ENCODE data around the gene ARL6IP1. TPM values are rescaled to one million over a fixed set of nuclear protein-coding genes. Genes with fewer than 3 reads are reported as not detected.

The ARL6IP1 gene
- total RNA-seq, 1 experiment from 2014 or later, result 343 TPM

DNA sequence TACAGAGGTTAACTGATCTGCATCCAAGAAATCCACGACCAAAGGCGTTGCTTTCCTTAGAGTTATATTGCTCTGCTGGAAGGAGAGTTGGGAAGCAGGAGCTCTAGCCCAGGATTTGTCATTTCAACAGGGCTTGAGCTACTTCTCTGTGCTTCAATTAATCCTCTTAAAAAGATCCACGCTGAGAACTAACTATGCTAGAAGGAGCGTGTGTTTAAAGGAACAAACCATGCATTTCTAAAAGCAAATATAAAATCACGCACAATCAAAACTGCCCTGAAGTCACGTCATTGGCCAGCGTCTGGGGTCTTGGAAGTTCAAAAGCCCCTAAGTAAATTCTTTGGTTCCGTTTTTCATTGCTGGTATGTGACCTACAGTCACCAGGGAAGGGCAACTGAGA lies 1.1 kb downstream of the ARL6IP1 start:
- no peaks in the 10 kb centered on the region for H3K9me3 ChIP-seq (ENCODE audit: control insufficient read depth, insufficient read depth, low read depth, low read length)
- peaks cover 47% of the 10 kb centered on the region for H3K4me1 ChIP-seq (ENCODE audit: control insufficient read depth, insufficient read depth, low read length)
- ATAC-seq, result no peak
- TSS peak; percentile 57 for BruUV-seq (replicated peaks)
- no peak for DNase-seq (ENCODE audit: low read depth, low spot score)
- POLR2A ChIA-PET, result interaction anchor here (2.0 kb wide), 1 partner anchor 15 kb away, joined by 4 read pairs; no protein-coding TSS in a partner anchor
- H3K36me3 ChIP-seq (ENCODE audit: control insufficient read depth, insufficient read depth, low read length), result peaks cover 31% of the 10 kb centered on the region
- intact Hi-C loops (cut with micrococcal nuclease; ENCODE audit: unreplicated experiment), result loop anchor here (2.0 kb wide), 1 partner anchor 169 kb away; no protein-coding TSS in a partner anchor
- in situ Hi-C loops (cut with HindIII; ENCODE audit: low pct_unique_long_range_greater_than_20kb, low sequenced_read_pairs), result no loop called here
- CTCF ChIA-PET, result no interaction called here
- H3K4me3 ChIP-seq (ENCODE audit: low read depth in 2 of 2, low read length in 2 of 2), result peak overlapping the region; percentile 90 to 94
- H3K27me3 ChIP-seq (ENCODE audit: control insufficient read depth, insufficient read depth, low read length), result no peaks in the 10 kb centered on the region
- TF ChIP-seq POLR2AphosphoS5 (IDR thresholded peaks at IDR 0.05; ENCODE audit: low read depth, low read length) (no peak), SIN3A (IDR thresholded peaks at IDR 0.05; ENCODE audit: borderline replicate concordance, insufficient read depth, low read depth, low read length) (no peak), TCF7L2 (IDR thresholded peaks at IDR 0.05; ENCODE audit: low read depth, low read length) (no peak)
- TF ChIP-seq, protein P1, sequence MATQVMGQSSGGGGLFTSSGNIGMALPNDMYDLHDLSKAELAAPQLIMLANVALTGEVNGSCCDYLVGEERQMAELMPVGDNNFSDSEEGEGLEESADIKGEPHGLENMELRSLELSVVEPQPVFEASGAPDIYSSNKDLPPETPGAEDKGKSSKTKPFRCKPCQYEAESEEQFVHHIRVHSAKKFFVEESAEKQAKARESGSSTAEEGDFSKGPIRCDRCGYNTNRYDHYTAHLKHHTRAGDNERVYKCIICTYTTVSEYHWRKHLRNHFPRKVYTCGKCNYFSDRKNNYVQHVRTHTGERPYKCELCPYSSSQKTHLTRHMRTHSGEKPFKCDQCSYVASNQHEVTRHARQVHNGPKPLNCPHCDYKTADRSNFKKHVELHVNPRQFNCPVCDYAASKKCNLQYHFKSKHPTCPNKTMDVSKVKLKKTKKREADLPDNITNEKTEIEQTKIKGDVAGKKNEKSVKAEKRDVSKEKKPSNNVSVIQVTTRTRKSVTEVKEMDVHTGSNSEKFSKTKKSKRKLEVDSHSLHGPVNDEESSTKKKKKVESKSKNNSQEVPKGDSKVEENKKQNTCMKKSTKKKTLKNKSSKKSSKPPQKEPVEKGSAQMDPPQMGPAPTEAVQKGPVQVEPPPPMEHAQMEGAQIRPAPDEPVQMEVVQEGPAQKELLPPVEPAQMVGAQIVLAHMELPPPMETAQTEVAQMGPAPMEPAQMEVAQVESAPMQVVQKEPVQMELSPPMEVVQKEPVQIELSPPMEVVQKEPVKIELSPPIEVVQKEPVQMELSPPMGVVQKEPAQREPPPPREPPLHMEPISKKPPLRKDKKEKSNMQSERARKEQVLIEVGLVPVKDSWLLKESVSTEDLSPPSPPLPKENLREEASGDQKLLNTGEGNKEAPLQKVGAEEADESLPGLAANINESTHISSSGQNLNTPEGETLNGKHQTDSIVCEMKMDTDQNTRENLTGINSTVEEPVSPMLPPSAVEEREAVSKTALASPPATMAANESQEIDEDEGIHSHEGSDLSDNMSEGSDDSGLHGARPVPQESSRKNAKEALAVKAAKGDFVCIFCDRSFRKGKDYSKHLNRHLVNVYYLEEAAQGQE (IDR thresholded peaks at IDR 0.05; ENCODE audit: insufficient read depth in 1 of 2, low read depth in 2 of 2, low read length in 1 of 2), result no peak
- TF ChIP-seq, protein P2, sequence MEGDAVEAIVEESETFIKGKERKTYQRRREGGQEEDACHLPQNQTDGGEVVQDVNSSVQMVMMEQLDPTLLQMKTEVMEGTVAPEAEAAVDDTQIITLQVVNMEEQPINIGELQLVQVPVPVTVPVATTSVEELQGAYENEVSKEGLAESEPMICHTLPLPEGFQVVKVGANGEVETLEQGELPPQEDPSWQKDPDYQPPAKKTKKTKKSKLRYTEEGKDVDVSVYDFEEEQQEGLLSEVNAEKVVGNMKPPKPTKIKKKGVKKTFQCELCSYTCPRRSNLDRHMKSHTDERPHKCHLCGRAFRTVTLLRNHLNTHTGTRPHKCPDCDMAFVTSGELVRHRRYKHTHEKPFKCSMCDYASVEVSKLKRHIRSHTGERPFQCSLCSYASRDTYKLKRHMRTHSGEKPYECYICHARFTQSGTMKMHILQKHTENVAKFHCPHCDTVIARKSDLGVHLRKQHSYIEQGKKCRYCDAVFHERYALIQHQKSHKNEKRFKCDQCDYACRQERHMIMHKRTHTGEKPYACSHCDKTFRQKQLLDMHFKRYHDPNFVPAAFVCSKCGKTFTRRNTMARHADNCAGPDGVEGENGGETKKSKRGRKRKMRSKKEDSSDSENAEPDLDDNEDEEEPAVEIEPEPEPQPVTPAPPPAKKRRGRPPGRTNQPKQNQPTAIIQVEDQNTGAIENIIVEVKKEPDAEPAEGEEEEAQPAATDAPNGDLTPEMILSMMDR (IDR thresholded peaks at IDR 0.05), result no peak
- peak overlapping the region; percentile 93 for H3K27ac ChIP-seq (ENCODE audit: low read length)

DNA sequence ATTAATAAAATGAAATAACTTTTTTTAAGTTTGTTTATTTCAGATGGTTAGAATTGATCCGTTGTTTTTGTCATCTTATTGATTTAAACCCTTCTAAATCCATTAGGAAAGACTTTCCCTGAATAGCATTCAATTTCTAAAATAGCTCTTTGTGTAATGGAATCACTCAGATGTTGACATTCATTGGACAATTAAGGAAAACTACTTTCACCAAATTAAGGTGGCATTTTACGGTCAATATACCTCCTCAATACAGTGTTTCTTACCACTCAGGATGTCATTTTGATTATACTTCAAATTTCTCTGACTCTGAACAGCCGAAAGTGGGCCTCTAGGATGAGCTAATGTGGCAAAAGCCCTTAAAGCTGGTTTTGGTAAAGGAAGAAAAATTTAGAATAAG lies 1.8 kb downstream of the ARL6IP1 start:
- Histone ChIP-seq H3K36me3 (ENCODE audit: control insufficient read depth, insufficient read depth, low read length) (peaks cover 38% of the 10 kb centered on the region), H3K9me3 (ENCODE audit: control insufficient read depth, insufficient read depth, low read depth, low read length) (no peaks in the 10 kb centered on the region), H3K27ac (ENCODE audit: low read length) (peak overlapping the region; percentile 93), H3K4me1 (ENCODE audit: control insufficient read depth, insufficient read depth, low read length) (peaks cover 40% of the 10 kb centered on the region), H3K4me3 (ENCODE audit: low read depth in 2 of 2, low read length in 2 of 2) (peak overlapping the region; percentile 90 to 94), H3K27me3 (ENCODE audit: control insufficient read depth, insufficient read depth, low read length) (no peaks in the 10 kb centered on the region)
- ChIA-PET CTCF (no interaction called here), POLR2A (no interaction called here)
- DNase-seq (ENCODE audit: low read depth, low spot score) (no peak), ATAC-seq (no peak)
- BruUV-seq (replicated peaks), result no TSS peak
- TF ChIP-seq SIN3A (IDR thresholded peaks at IDR 0.05; ENCODE audit: borderline replicate concordance, insufficient read depth, low read depth, low read length) (no peak), TCF7L2 (IDR thresholded peaks at IDR 0.05; ENCODE audit: low read depth, low read length) (no peak), POLR2AphosphoS5 (IDR thresholded peaks at IDR 0.05; ENCODE audit: low read depth, low read length) (no peak)
- TF ChIP-seq, protein P2 (IDR thresholded peaks at IDR 0.05), result no peak
- TF ChIP-seq, protein P1 (IDR thresholded peaks at IDR 0.05; ENCODE audit: insufficient read depth in 1 of 2, low read depth in 2 of 2, low read length in 1 of 2), result no peak
- intact Hi-C loops (cut with micrococcal nuclease; ENCODE audit: unreplicated experiment), result no loop called here
- in situ Hi-C loops (cut with HindIII; ENCODE audit: low pct_unique_long_range_greater_than_20kb, low sequenced_read_pairs), result no loop called here

Data from Panc1 (cell line).